Measurements from ENCODE around the gene HCLS1.

Gene HCLS1

GRCh38 chr3:121627211-121627610 lies 33.5 kb downstream of the HCLS1 start:
- no peak overlapping the region for H2AK5ac ChIP-seq (ENCODE audit: low read length)
- H3K79me2 ChIP-seq (ENCODE audit: control insufficient read depth, insufficient read depth, low read length, poor library complexity), result no peaks in the 10 kb centered on the region
- no peak overlapping the region for H3K4me3 ChIP-seq (ENCODE audit: low read depth, low read length)
- no peak overlapping the region for H3K14ac ChIP-seq (ENCODE audit: low read length)
- H3K4me1 ChIP-seq (ENCODE audit: control insufficient read depth in 1 of 2, insufficient read depth in 2 of 2, low read length in 2 of 2), result peaks cover 0 to 2% of the 10 kb centered on the region in 2 experiments
- no peak overlapping the region for H3K23ac ChIP-seq (ENCODE audit: low read length)
- no peak overlapping the region for H2BK120ac ChIP-seq (ENCODE audit: insufficient read depth, low read length, poor library complexity)
- H3K4ac ChIP-seq (ENCODE audit: low read depth, low read length), result no peak overlapping the region
- no peak overlapping the region for H3K9ac ChIP-seq (ENCODE audit: low read length)
- H4K91ac ChIP-seq (ENCODE audit: low read depth, low read length), result no peak overlapping the region
- no peak overlapping the region for H2BK5ac ChIP-seq (ENCODE audit: low read depth, low read length, poor library complexity)
- no peaks in the 10 kb centered on the region for H3K27me3 ChIP-seq (ENCODE audit: insufficient read depth, low read length)
- no CpG with 5 or more reads among the region's 4 CpGs for WGBS (ENCODE audit: extremely low coverage, insufficient coverage, insufficient read length)
- H2BK12ac ChIP-seq (ENCODE audit: low read length), result no peak overlapping the region
- no peak for DNase-seq
- no peak overlapping the region for H2AFZ ChIP-seq (ENCODE audit: insufficient read depth, low read length, poor library complexity)
- no peak overlapping the region for H3K4me2 ChIP-seq (ENCODE audit: low read length)
- H4K12ac ChIP-seq (ENCODE audit: low read depth, low read length), result no peak overlapping the region
- no peaks in the 10 kb centered on the region for H3K9me3 ChIP-seq (ENCODE audit: insufficient read depth, low read depth, low read length)
- H4K8ac ChIP-seq (ENCODE audit: low read depth, low read length), result no peak overlapping the region
- no peak overlapping the region for H3K27ac ChIP-seq (ENCODE audit: low read depth, low read length)
- no peaks in the 10 kb centered on the region for H3K79me1 ChIP-seq (ENCODE audit: low read length)
- no peak overlapping the region for H3K18ac ChIP-seq (ENCODE audit: low read length)
- H3K36me3 ChIP-seq (ENCODE audit: control insufficient read depth in 1 of 2, insufficient read depth in 2 of 2, low read length in 2 of 2), result no peaks in the 10 kb centered on the region

- no peak for DNase-seq
- H3K23ac ChIP-seq (ENCODE audit: low read length), result no peak overlapping the region
- no peak overlapping the region for H4K8ac ChIP-seq (ENCODE audit: low read depth, low read length)
- H3K9ac ChIP-seq (ENCODE audit: low read length), result no peak overlapping the region
- WGBS (ENCODE audit: extremely low coverage, insufficient coverage, insufficient read length), result no CpG with 5 or more reads among the region's 4 CpGs
- H2BK12ac ChIP-seq (ENCODE audit: low read length), result no peak overlapping the region
- no peak overlapping the region for H3K4me2 ChIP-seq (ENCODE audit: low read length)
- no peak overlapping the region for H2BK120ac ChIP-seq (ENCODE audit: insufficient read depth, low read length, poor library complexity)
- no peak overlapping the region for H3K27ac ChIP-seq (ENCODE audit: low read depth, low read length)
- no peak overlapping the region for H2BK5ac ChIP-seq (ENCODE audit: low read depth, low read length, poor library complexity)
- H4K91ac ChIP-seq (ENCODE audit: low read depth, low read length), result no peak overlapping the region
- H3K79me1 ChIP-seq (ENCODE audit: low read length), result no peaks in the 10 kb centered on the region
- H3K27me3 ChIP-seq (ENCODE audit: insufficient read depth, low read length), result no peaks in the 10 kb centered on the region
- H3K36me3 ChIP-seq (ENCODE audit: control insufficient read depth in 1 of 2, insufficient read depth in 2 of 2, low read length in 2 of 2), result no peaks in the 10 kb centered on the region
- no peak overlapping the region for H2AFZ ChIP-seq (ENCODE audit: insufficient read depth, low read length, poor library complexity)
- H3K9me3 ChIP-seq (ENCODE audit: insufficient read depth, low read depth, low read length), result no peaks in the 10 kb centered on the region
- H3K4ac ChIP-seq (ENCODE audit: low read depth, low read length), result no peak overlapping the region
- H3K4me1 ChIP-seq (ENCODE audit: control insufficient read depth in 1 of 2, insufficient read depth in 2 of 2, low read length in 2 of 2), result peaks cover 0 to 2% of the 10 kb centered on the region in 2 experiments
- H4K12ac ChIP-seq (ENCODE audit: low read depth, low read length), result no peak overlapping the region
- H3K79me2 ChIP-seq (ENCODE audit: control insufficient read depth, insufficient read depth, low read length, poor library complexity), result no peaks in the 10 kb centered on the region
- no peak overlapping the region for H2AK5ac ChIP-seq (ENCODE audit: low read length)
- no peak overlapping the region for H3K14ac ChIP-seq (ENCODE audit: low read length)
- H3K4me3 ChIP-seq (ENCODE audit: low read depth, low read length), result no peak overlapping the region
- H3K18ac ChIP-seq (ENCODE audit: low read length), result no peak overlapping the region
Observed at GRCh38 chr3:121626495-121626894, 34.2 kb downstream of the HCLS1 start.

DNA sequence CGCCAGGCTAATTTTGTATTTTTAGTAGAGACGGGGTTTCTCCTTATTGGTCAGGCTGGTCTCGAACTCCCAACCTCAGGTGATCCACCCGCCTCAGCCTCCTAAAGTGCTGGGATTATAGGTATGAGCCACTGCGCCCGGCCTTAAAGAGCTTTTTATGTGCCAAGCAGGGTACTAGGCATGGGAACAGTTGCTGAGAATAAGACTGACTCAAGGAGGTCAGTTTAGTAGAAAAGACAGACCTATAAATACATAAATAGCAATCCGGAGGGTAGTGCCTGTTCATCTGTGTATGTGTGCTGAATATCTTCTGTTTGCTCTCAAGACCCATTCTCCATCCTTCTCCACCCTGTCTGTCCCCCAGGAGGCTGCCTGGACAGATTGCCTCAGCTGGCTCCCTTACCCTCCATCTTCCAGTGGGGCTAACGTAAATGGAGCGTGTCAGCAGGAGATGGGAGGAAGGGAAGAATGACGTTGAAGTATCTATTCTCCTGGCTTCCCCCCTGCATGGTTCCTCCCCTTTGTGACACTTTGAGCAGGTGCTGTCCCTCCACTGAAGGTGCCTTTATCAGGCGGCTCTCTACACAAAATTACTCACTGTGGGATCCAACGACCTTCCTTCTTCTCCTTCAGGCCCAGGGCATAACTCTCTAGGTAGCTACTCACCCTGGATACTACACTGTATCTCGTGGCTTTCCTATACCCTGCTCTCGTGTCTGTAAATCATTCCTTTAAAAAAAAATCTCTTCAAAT lies 36.4 kb downstream of the HCLS1 start:
- H2AK5ac ChIP-seq (ENCODE audit: low read length), result no peak overlapping the region
- H2BK5ac ChIP-seq (ENCODE audit: low read depth, low read length, poor library complexity), result no peak overlapping the region
- H3K4me1 ChIP-seq (ENCODE audit: control insufficient read depth in 1 of 2, insufficient read depth in 2 of 2, low read length in 2 of 2), result no peaks in the 10 kb centered on the region
- H4K91ac ChIP-seq (ENCODE audit: low read depth, low read length), result no peak overlapping the region
- H4K8ac ChIP-seq (ENCODE audit: low read depth, low read length), result no peak overlapping the region
- H3K36me3 ChIP-seq (ENCODE audit: control insufficient read depth in 1 of 2, insufficient read depth in 2 of 2, low read length in 2 of 2), result no peaks in the 10 kb centered on the region
- H3K27me3 ChIP-seq (ENCODE audit: insufficient read depth, low read length), result no peaks in the 10 kb centered on the region
- no peak overlapping the region for H3K4me3 ChIP-seq (ENCODE audit: low read depth, low read length)
- no peaks in the 10 kb centered on the region for H3K79me2 ChIP-seq (ENCODE audit: control insufficient read depth, insufficient read depth, low read length, poor library complexity)
- H2BK12ac ChIP-seq (ENCODE audit: low read length), result no peak overlapping the region
- H3K27ac ChIP-seq (ENCODE audit: low read depth, low read length), result no peak overlapping the region
- no CpG with 5 or more reads among the region's 14 CpGs for WGBS (ENCODE audit: extremely low coverage, insufficient coverage, insufficient read length)
- H3K18ac ChIP-seq (ENCODE audit: low read length), result no peak overlapping the region
- H2BK120ac ChIP-seq (ENCODE audit: insufficient read depth, low read length, poor library complexity), result no peak overlapping the region
- no peak overlapping the region for H2AFZ ChIP-seq (ENCODE audit: insufficient read depth, low read length, poor library complexity)
- H3K23ac ChIP-seq (ENCODE audit: low read length), result no peak overlapping the region
- no peak overlapping the region for H3K4ac ChIP-seq (ENCODE audit: low read depth, low read length)
- no peak overlapping the region for H3K4me2 ChIP-seq (ENCODE audit: low read length)
- no peak overlapping the region for H4K12ac ChIP-seq (ENCODE audit: low read depth, low read length)
- no peaks in the 10 kb centered on the region for H3K79me1 ChIP-seq (ENCODE audit: low read length)
- DNase-seq, result no peak
- no peaks in the 10 kb centered on the region for H3K9me3 ChIP-seq (ENCODE audit: insufficient read depth, low read depth, low read length)
- no peak overlapping the region for H3K14ac ChIP-seq (ENCODE audit: low read length)
- no peak overlapping the region for H3K9ac ChIP-seq (ENCODE audit: low read length)

DNA sequence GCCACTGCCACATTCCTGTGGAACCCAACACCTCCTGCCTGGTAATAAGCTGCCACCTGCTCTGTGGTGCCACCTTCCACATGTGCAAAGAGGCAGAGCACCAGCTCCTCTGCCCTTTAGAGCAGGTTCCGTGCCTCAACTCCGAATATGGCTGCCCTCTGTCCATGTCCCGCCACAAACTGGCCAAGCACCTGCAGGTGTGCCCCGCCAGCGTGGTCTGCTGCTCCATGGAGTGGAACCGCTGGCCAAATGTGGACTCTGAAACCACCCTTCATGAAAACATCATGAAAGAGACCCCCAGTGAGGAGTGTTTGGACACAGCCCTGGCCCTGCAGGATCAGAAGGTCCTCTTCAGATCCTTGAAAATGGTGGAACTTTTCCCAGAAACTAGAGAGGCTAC lies 39.2 kb downstream of the HCLS1 start:
- Histone ChIP-seq H3K23ac (ENCODE audit: low read length) (no peak overlapping the region), H3K27ac (ENCODE audit: low read depth, low read length) (no peak overlapping the region), H3K9me3 (ENCODE audit: insufficient read depth, low read depth, low read length) (no peaks in the 10 kb centered on the region), H3K14ac (ENCODE audit: low read length) (no peak overlapping the region), H4K8ac (ENCODE audit: low read depth, low read length) (no peak overlapping the region), H4K12ac (ENCODE audit: low read depth, low read length) (no peak overlapping the region), H2BK5ac (ENCODE audit: low read depth, low read length, poor library complexity) (no peak overlapping the region), H3K27me3 (ENCODE audit: insufficient read depth, low read length) (no peaks in the 10 kb centered on the region), H3K4me2 (ENCODE audit: low read length) (no peak overlapping the region), H3K9ac (ENCODE audit: low read length) (no peak overlapping the region), H3K18ac (ENCODE audit: low read length) (no peak overlapping the region), H3K4me1 (ENCODE audit: control insufficient read depth in 1 of 2, insufficient read depth in 2 of 2, low read length in 2 of 2) (no peaks in the 10 kb centered on the region), H3K4me3 (ENCODE audit: low read depth, low read length) (no peak overlapping the region), H3K36me3 (ENCODE audit: control insufficient read depth in 1 of 2, insufficient read depth in 2 of 2, low read length in 2 of 2) (no peaks in the 10 kb centered on the region), H2BK12ac (ENCODE audit: low read length) (no peak overlapping the region), H2AK5ac (ENCODE audit: low read length) (no peak overlapping the region), H2AFZ (ENCODE audit: insufficient read depth, low read length, poor library complexity) (no peak overlapping the region), H2BK120ac (ENCODE audit: insufficient read depth, low read length, poor library complexity) (no peak overlapping the region), H4K91ac (ENCODE audit: low read depth, low read length) (no peak overlapping the region), H3K79me1 (ENCODE audit: low read length) (no peaks in the 10 kb centered on the region), H3K4ac (ENCODE audit: low read depth, low read length) (no peak overlapping the region), H3K79me2 (ENCODE audit: control insufficient read depth, insufficient read depth, low read length, poor library complexity) (no peaks in the 10 kb centered on the region)
- no CpG with 5 or more reads among the region's 6 CpGs for WGBS (ENCODE audit: extremely low coverage, insufficient coverage, insufficient read length)
- no peak for DNase-seq

All from trophoblast cell (in vitro differentiated cells and primary cell).